ENCODE measurements around the gene DPF1. TPM values are rescaled to one million over a fixed set of nuclear protein-coding genes. Genes with fewer than 3 reads are reported as not detected.

DPF1 gene
- total and polyA plus RNA-seq, 4 donors = not detected

- no peak overlapping the region for H3K9ac ChIP-seq (ENCODE audit: low read depth in 1 of 2, low read length in 2 of 2)
These were observed 43.1 kb upstream of the DPF1 start for GRCh38 chr19:38266981-38267597.

More at GRCh38 chr19:38266981-38267597, 43.1 kb upstream of the DPF1 start:
- 58% methylated on average over 12 of the region's 12 CpGs for WGBS
- no peaks in the 10 kb centered on the region for H3K36me3 ChIP-seq (ENCODE audit: control insufficient read depth in 4 of 4, insufficient read depth in 3 of 4, low read depth in 1 of 4, low read length in 3 of 4)
- peak overlapping the region; percentile 31 to 37 for H3K27ac ChIP-seq (ENCODE audit: low read depth in 1 of 2, low read length in 2 of 2)
- no peaks in the 10 kb centered on the region for H3K9me3 ChIP-seq (ENCODE audit: control insufficient read depth in 4 of 4, low read length in 3 of 4)
- no peaks in the 10 kb centered on the region for H3K27me3 ChIP-seq (ENCODE audit: control insufficient read depth in 4 of 4, insufficient read depth in 4 of 4, low read length in 3 of 4)
- no peak for TF ChIP-seq SP1 (IDR thresholded peaks at IDR 0.05)
- TF ChIP-seq GABPA (IDR thresholded peaks at IDR 0.05 in 1 of 2, conservative IDR thresholded peaks at IDR 0.05 in 1 of 2) = no peak
- TF ChIP-seq MAX (IDR thresholded peaks at IDR 0.05) = no peak
- no peak for TF ChIP-seq FOXA1 (IDR thresholded peaks at IDR 0.05)
- no peak for TF ChIP-seq CTCF (IDR thresholded peaks at IDR 0.05; ENCODE audit: low read depth, low read length, missing input control)
- no peak for TF ChIP-seq RAD21 (IDR thresholded peaks at IDR 0.05)
- TF ChIP-seq JUND (IDR thresholded peaks at IDR 0.05) = no peak
- TF ChIP-seq EGR1 (IDR thresholded peaks at IDR 0.05; ENCODE audit: low read depth in 2 of 2) = no peak
- no peak for TF ChIP-seq REST (IDR thresholded peaks at IDR 0.05)
- TF ChIP-seq YY1 (IDR thresholded peaks at IDR 0.05) = no peak
- no peak for TF ChIP-seq HNF4G (IDR thresholded peaks at IDR 0.05)
- TF ChIP-seq TAF1 (conservative IDR thresholded peaks at IDR 0.05) = no peak
- no peak for TF ChIP-seq RXRA (IDR thresholded peaks at IDR 0.05)
- TF ChIP-seq ATF3 (IDR thresholded peaks at IDR 0.05) = no peak
- H3K4me1 ChIP-seq (ENCODE audit: control insufficient read depth in 4 of 4, insufficient read depth in 4 of 4, low read length in 3 of 4) = peaks cover 0 to 12% (median 9%) of the 10 kb centered on the region in 4 donors
- no peak overlapping the region for H3K4me3 ChIP-seq (ENCODE audit: low read depth in 1 of 3, low read length in 3 of 3)
- DNase-seq (ENCODE audit: low spot score) = no peak

All from liver (tissue), 9 donors.